Adrenal gland (tissue), 12 donors: ENCODE measurements around the gene BMP4. TPM values are rescaled to one million over a fixed set of nuclear protein-coding genes. Genes with fewer than 3 reads are reported as not detected.

Experiments used
- DNase-seq, 7 donors: peaks; one replicate each; pipeline ENCODE4 v3.0.0-alpha.2; 2019 to 2020
- H3K27ac ChIP-seq, 5 donors: fragments of 200-600 bp; sonication (generic) in 4 of 5; 1 replicate in 3 of 5; 2 replicates in 2 of 5; pipeline versions ENCODE4 v1.5.1 to v1.8.0; 2016 to 2020; ENCODE audit warnings: mild to moderate bottlenecking in 1 of 5
- H3K27me3 ChIP-seq: fragments of 200-600 bp; 2 replicates; pipeline ENCODE4 v1.8.0; 2021
- H3K36me3 ChIP-seq, 2 donors: fragments of 200-600 bp; replicated peaks in 1 of 2; 1 replicate in 1 of 2; 2 replicates in 1 of 2; pipeline versions ENCODE4 v1.5.1 to v1.8.0; 2018 to 2022
- H3K4me1 ChIP-seq, 2 donors: fragments of 200-600 bp; replicated peaks in 1 of 2; 1 replicate in 1 of 2; 2 replicates in 1 of 2; pipeline versions ENCODE4 v1.5.1 to v1.8.0; 2018 to 2021
- H3K4me3 ChIP-seq, 4 donors: fragments of 200-600 bp; sonication (generic) in 3 of 4; one replicate each; pipeline ENCODE4 v1.5.1; 2016 to 2018
- H3K9me3 ChIP-seq, 3 donors: fragments of 200-600 bp; sonication (generic) in 1 of 3; replicated peaks in 1 of 3; 1 replicate in 2 of 3; 2 replicates in 1 of 3; pipeline versions ENCODE4 v1.5.1 to v1.8.0; 2016 to 2021
- CTCF ChIP-seq, 6 experiments: fragments of 450-650 bp in 4 of 6; fragments of 200-600 bp in 2 of 6; sonication (generic) in 1 of 6; IDR thresholded peaks; 1 replicate in 5 of 6; 2 replicates in 1 of 6; pipeline versions ENCODE4 v1.5.1 to v1.8.0; 2016 to 2021; ENCODE audit warnings: antibody characterized with exemption in 6 of 6, mild to moderate bottlenecking in 2 of 6, moderate library complexity in 1 of 6
- POLR2A ChIP-seq, 2 donors: fragments of 450-650 bp; IDR thresholded peaks; one replicate each; pipeline ENCODE4 v1.6.1; 2017; ENCODE audit warnings: antibody characterized with exemption in 2 of 2, mild to moderate bottlenecking in 2 of 2, moderate library complexity in 1 of 2
- WGBS, 4 donors: extraction: QIAGEN DNeasy Blood & Tissue Kit in 2 of 4; methylation state at CpG; one replicate each; pipeline versions ENCODE4 v1.1.5 to v1.1.7; 2013 to 2017; 5-methylcytosine and 5-hydroxymethylcytosine counted together
- intact Hi-C, 2 donors: fragments of 100-400 bp; cut with DNase I; formaldehyde crosslinking; loops; one replicate each; pipeline versions ENCODE4 v1.14.1 to v1.15.0; 2022 to 2023
- polyA plus RNA-seq, 3 donors: library from polyadenylated mRNA; stranded (reverse); fragments of 200-250 nt in 2 of 3; fragments of 350-450 nt in 1 of 3; fragmentation: Illumina TruSeq in 1 of 3; extraction: RNeasy Lipid Tissue Mini Kit (QIAGEN cat#74804) in 1 of 3; gene quantifications; one replicate each; pipeline ENCODE4 v1.2.3, GENCODE V29; 2013 to 2014
- total RNA-seq, 9 donors: library from RNA; depleted of rRNA in 4 of 9; stranded (reverse); fragments of >200 nt in 4 of 9; fragments of 120-200 nt in 1 of 9; fragmentation: NEBNext Ultra II Directional in 1 of 9; extraction: Animal tissue kit (Norgen Biotek cat#: 25700) in 1 of 9; gene quantifications; one replicate each; pipeline versions ENCODE4 v1.1.0 to v1.2.4, GENCODE V29; 2013 to 2023
- donor health status: healthy with polysubstance abuse.
- donor health status: Bipolar disorder and iron deficiency.
- donor health status: DM: yes; HTN: yes; CAD: no.
- donor health status: DM: no; HTN: no; CAD: no.
- donor health status: DM: no; HTN: no; CAD: no.
- donor health status: DM: yes; HTN: yes; CAD: no.

Gene BMP4
- total and polyA plus RNA-seq, 12 donors, result 2.2 to 37.0 (median 19.4) TPM

- no peak for DNase-seq
- Histone ChIP-seq H3K27ac (no peak overlapping the region), H3K9me3 (no peaks in the 10 kb centered on the region), H3K4me3 (no peak overlapping the region), H3K27me3 (peaks cover 10% of the 10 kb centered on the region), H3K4me1 (peaks cover 0 to 4% of the 10 kb centered on the region in 2 donors), H3K36me3 (no peaks in the 10 kb centered on the region)
- 47 to 68% (median 63%) methylated on average over 8 of the region's 8 CpGs for WGBS, 4 donors
- intact Hi-C loops, result no loop called here
- TF ChIP-seq CTCF (IDR thresholded peaks at IDR 0.05), result no peak
- no peak for TF ChIP-seq POLR2A (IDR thresholded peaks at IDR 0.05)
Observed at GRCh38 chr14:53942970-53943750, 13.5 kb downstream of the BMP4 start.

GRCh38 chr14:53938136-53938837, 18.3 kb downstream of the BMP4 start:
- 87 to 94% (median 91%) methylated on average over 7 of the region's 7 CpGs for WGBS, 4 donors
- H3K27ac ChIP-seq, result no peak overlapping the region
- intact Hi-C loops, result no loop called here

GRCh38 chr14:53934778-53935414, 21.7 kb downstream of the BMP4 start:
- no peak overlapping the region for H3K27ac ChIP-seq
- H3K4me3 ChIP-seq, result no peak overlapping the region
- intact Hi-C loops, result no loop called here
- H3K36me3 ChIP-seq, result no peaks in the 10 kb centered on the region
- H3K9me3 ChIP-seq, result no peaks in the 10 kb centered on the region
- 79 to 84% (median 82%) methylated on average over 7 of the region's 7 CpGs for WGBS, 4 donors
- no peak for TF ChIP-seq CTCF (IDR thresholded peaks at IDR 0.05)
- TF ChIP-seq POLR2A (IDR thresholded peaks at IDR 0.05), result no peak
- H3K4me1 ChIP-seq, result no peaks in the 10 kb centered on the region
- H3K27me3 ChIP-seq, result no peaks in the 10 kb centered on the region
- no peak for DNase-seq

More at GRCh38 chr14:53938136-53938837, 18.3 kb downstream of the BMP4 start:
- H3K4me3 ChIP-seq, result no peak overlapping the region
- H3K4me1 ChIP-seq, result no peaks in the 10 kb centered on the region
- no peaks in the 10 kb centered on the region for H3K9me3 ChIP-seq
- H3K36me3 ChIP-seq, result no peaks in the 10 kb centered on the region
- H3K27me3 ChIP-seq, result no peaks in the 10 kb centered on the region
- no peak for DNase-seq
- TF ChIP-seq CTCF (IDR thresholded peaks at IDR 0.05) (no peak), POLR2A (IDR thresholded peaks at IDR 0.05) (no peak)

GRCh38 chr14:53932966-53933365, 23.7 kb downstream of the BMP4 start:
- TF ChIP-seq CTCF (IDR thresholded peaks at IDR 0.05), result no peak
- H3K27ac ChIP-seq, result no peak overlapping the region
- no peaks in the 10 kb centered on the region for H3K9me3 ChIP-seq
- H3K36me3 ChIP-seq, result no peaks in the 10 kb centered on the region
- H3K4me3 ChIP-seq, result no peak overlapping the region
- DNase-seq, result no peak
- no peaks in the 10 kb centered on the region for H3K4me1 ChIP-seq
- intact Hi-C loops, result no loop called here
- H3K27me3 ChIP-seq, result no peaks in the 10 kb centered on the region
